A549 (cell line): ENCODE measurements around the gene NSUN7. TPM values are rescaled to one million over a fixed set of nuclear protein-coding genes. Genes with fewer than 3 reads are reported as not detected.

ENCODE experiments used
- ATAC-seq, 2 experiments: fragments of 200-7000 bp in 1 of 2; fragments of >200 bp in 1 of 2; cut with Nextera tagmentation in 1 of 2; cut with Tn5 transposase in 1 of 2; 3 replicates each; pipeline versions ENCODE4 v1.8.0 to v1.9.1; 2018 to 2020; ENCODE audit warnings: mild to moderate bottlenecking in 1 of 2, moderate library complexity in 1 of 2
- CTCF ChIA-PET: fragments of 300-600 bp; sonication (Branson Sonifier 250); formaldehyde crosslinking; extraction: SDS; loops from one replicate; lab custom pipeline; 2021; ENCODE audit warnings: antibody characterized with exemption, inconsistent platforms; lab: Yijun Ruan, JAX
- POLR2A ChIA-PET: fragments of 350-600 bp; formaldehyde crosslinking; extraction: SDS; loops from one replicate; lab custom pipeline; 2021; ENCODE audit warnings: antibody characterized with exemption, inconsistent platforms; lab: Yijun Ruan, JAX
- DNase-seq, 2 experiments: peaks; one replicate each; pipeline versions ENCODE4 v3.0.0 to v3.0.0-alpha.2; 2011 to 2016; ENCODE audit warnings: low read depth in 1 of 2, low spot score in 1 of 2
- FAIRE-seq: peaks from 2 replicates; lab custom pipeline; 2011; peaks lifted over from hg19 to GRCh38; lab: Jason Lieb, UNC
- H3K27ac ChIP-seq, 2 experiments: fragments of >200 bp; sonication (Bioruptor Twin); formaldehyde crosslinking; 3 replicates each; pipeline ENCODE4 v1.5.1; 2016 to 2017
- H3K4me1 ChIP-seq: fragments of >200 bp; sonication (Bioruptor Twin); formaldehyde crosslinking; 3 replicates; pipeline ENCODE4 v1.6.1; 2016
- H3K4me2 ChIP-seq: fragments of >200 bp; sonication (Bioruptor Twin); formaldehyde crosslinking; 3 replicates; pipeline ENCODE4 v1.6.1; 2016
- H3K4me3 ChIP-seq: fragments of >200 bp; sonication (Bioruptor Twin); formaldehyde crosslinking; 3 replicates; pipeline ENCODE4 v1.5.1; 2016
- H3K9me3 ChIP-seq: fragments of >200 bp; sonication (Bioruptor Twin); formaldehyde crosslinking; 3 replicates; pipeline ENCODE4 v1.6.1; 2016
- ATOH8 ChIP-seq: fragments of 250-450 bp; sonication (Bioruptor Pico); IDR thresholded peaks from 2 replicates; pipeline ENCODE4 v1.5.0; 2020; ENCODE audit warnings: low read depth, mild to moderate bottlenecking, moderate library complexity
- CBX8 ChIP-seq: fragments of 200-600 bp; sonication (generic); IDR thresholded peaks from 2 replicates; pipeline ENCODE4 v1.6.1; 2016
- CEBPB ChIP-seq, 2 experiments: fragments of >200 bp in 1 of 2; sonication (Bioruptor Twin) in 1 of 2; formaldehyde crosslinking in 1 of 2; IDR thresholded peaks; 2 replicates each; pipeline ENCODE4 v1.6.1; 2012 to 2016
- CHD4 ChIP-seq: fragments of 200-600 bp; sonication (generic); IDR thresholded peaks from 2 replicates; pipeline ENCODE4 v1.6.1; 2016; ENCODE audit warnings: antibody characterized with exemption, mild to moderate bottlenecking, borderline replicate concordance
- EHF ChIP-seq: fragments of 250-450 bp; sonication (Bioruptor Pico); IDR thresholded peaks from 2 replicates; pipeline ENCODE4 v1.5.0; 2020; ENCODE audit warnings: mild to moderate bottlenecking
- FOSB ChIP-seq: fragments of 250-450 bp; sonication (Bioruptor Pico); IDR thresholded peaks from 2 replicates; pipeline ENCODE4 v1.5.0; 2020; ENCODE audit warnings: mild to moderate bottlenecking, moderate library complexity
- FOSL2 ChIP-seq, 2 experiments: fragments of 450-650 bp in 1 of 2; fragments of >200 bp in 1 of 2; sonication (Bioruptor Twin) in 1 of 2; formaldehyde crosslinking; IDR thresholded peaks; 2 replicates each; pipeline versions ENCODE4 v1.5.0 to v1.6.1; 2016 to 2020; ENCODE audit warnings: mild to moderate bottlenecking in 1 of 2, moderate library complexity in 1 of 2
- HES2 ChIP-seq: fragments of >200 bp; sonication (Bioruptor Twin); formaldehyde crosslinking; IDR thresholded peaks from 2 replicates; pipeline ENCODE4 v1.6.1; 2016
- HEYL ChIP-seq: fragments of 250-450 bp; sonication (Bioruptor Pico); IDR thresholded peaks from 2 replicates; pipeline ENCODE4 v1.8.0; 2021; ENCODE audit warnings: mild to moderate bottlenecking, moderate library complexity
- HMGXB4 ChIP-seq: fragments of 250-450 bp; sonication (Bioruptor Pico); IDR thresholded peaks from 2 replicates; pipeline ENCODE4 v1.5.0; 2021; ENCODE audit warnings: mild to moderate bottlenecking, moderate library complexity, borderline replicate concordance
- HOXA7 ChIP-seq: fragments of 250-450 bp; sonication (Bioruptor Pico); IDR thresholded peaks from 2 replicates; pipeline ENCODE4 v1.5.0; 2020; ENCODE audit warnings: mild to moderate bottlenecking, moderate library complexity
- HOXB13 ChIP-seq: fragments of 250-450 bp; sonication (Bioruptor Pico); IDR thresholded peaks from 2 replicates; pipeline ENCODE4 v1.5.0; 2020; ENCODE audit warnings: low read depth, mild to moderate bottlenecking, moderate library complexity
- KDM1A ChIP-seq: fragments of 200-600 bp; sonication (generic); IDR thresholded peaks from 2 replicates; pipeline ENCODE4 v1.6.1; 2016; ENCODE audit warnings: low read depth, mild to moderate bottlenecking
- KDM5A ChIP-seq: fragments of 200-600 bp; sonication (generic); IDR thresholded peaks from 2 replicates; pipeline ENCODE4 v1.6.1; 2016; ENCODE audit warnings: antibody characterized with exemption, mild to moderate bottlenecking
- MAFK ChIP-seq: fragments of 450-650 bp; IDR thresholded peaks from 2 replicates; pipeline ENCODE4 v1.6.1; 2014; ENCODE audit not compliant: partially characterized antibody
- MAX ChIP-seq: IDR thresholded peaks from 2 replicates; pipeline ENCODE4 v1.6.1; 2012
- MAZ ChIP-seq: fragments of 150-350 bp; IDR thresholded peaks from 2 replicates; pipeline ENCODE4 v1.6.1; 2014; ENCODE audit warnings: antibody characterized with exemption, low read depth, low read length, borderline replicate concordance
- NFE2L2 ChIP-seq: fragments of 150-350 bp; conservative IDR thresholded peaks from 2 replicates; pipeline ENCODE4 v1.6.1; 2014; ENCODE audit warnings: low read length
- NPAS2 ChIP-seq: fragments of 250-450 bp; sonication (Bioruptor Pico); IDR thresholded peaks from 2 replicates; pipeline ENCODE4 v1.8.0; 2022; ENCODE audit warnings: mild to moderate bottlenecking, moderate library complexity, borderline replicate concordance
- POLR2AphosphoS2 ChIP-seq: conservative IDR thresholded peaks from 2 replicates; pipeline ENCODE4 v1.6.1; 2012; ENCODE audit warnings: low read length, improper control_type of control experiment, inconsistent platforms
- RFX5 ChIP-seq: fragments of 450-650 bp; IDR thresholded peaks from 2 replicates; pipeline ENCODE4 v1.7.1; 2014; ENCODE audit warnings: antibody characterized with exemption, mild to moderate bottlenecking, moderate library complexity
- SREBF2 ChIP-seq: fragments of 450-650 bp; IDR thresholded peaks from 2 replicates; pipeline ENCODE4 v1.6.1; 2014; ENCODE audit warnings: mild to moderate bottlenecking, moderate library complexity
- USF2 ChIP-seq: fragments of 450-650 bp; IDR thresholded peaks from 2 replicates; pipeline ENCODE4 v1.6.1; 2014; ENCODE audit warnings: antibody characterized with exemption
- ZC3H11A ChIP-seq: fragments of 450-650 bp; IDR thresholded peaks from 2 replicates; pipeline ENCODE4 v1.6.1; 2014; ENCODE audit warnings: antibody characterized with exemption, mild to moderate bottlenecking
- ZNF302 ChIP-seq: fragments of 250-450 bp; sonication (Bioruptor Pico); IDR thresholded peaks from 2 replicates; pipeline ENCODE4 v1.9.0; 2021; ENCODE audit warnings: inconsistent platforms, mild to moderate bottlenecking, moderate library complexity
- ZSCAN20 ChIP-seq: fragments of 250-450 bp; sonication (Bioruptor Pico); IDR thresholded peaks from 2 replicates; pipeline ENCODE4 v1.8.0; 2022; ENCODE audit warnings: mild to moderate bottlenecking, moderate library complexity
- WGBS: methylation state at CpG from one replicate; pipeline ENCODE4 v1.1.6; 2017; ENCODE audit errors: missing lambda C conversion rate; 5-methylcytosine and 5-hydroxymethylcytosine counted together
- polyA plus RNA-seq, 4 experiments: library from polyadenylated mRNA; depleted of rRNA in 3 of 4; stranded (reverse); fragments of >200 nt; fragmentation: RNase III in 1 of 4; extraction: RNeasy Plus Mini Kit Qiagen cat#74134 plus additional on column Dnase treatment in 1 of 4; gene quantifications; 2 replicates in 3 of 4; 3 replicates in 1 of 4; pipeline ENCODE4 v1.2.3, GENCODE V29; 2011 to 2017

Gene NSUN7
- polyA plus RNA-seq, 2 of the 4 experiments (the other 2 are of a cell fraction): 0.65 to 1.4 TPM

GRCh38 chr4:40785727-40786126 lies 36.0 kb downstream of the NSUN7 start:
- no peak for TF ChIP-seq HOXB13 (CRISPR knock-in tag)
- TF ChIP-seq KDM5A: no peak
- no peak for TF ChIP-seq NPAS2
- TF ChIP-seq HES2: no peak
- no peak for TF ChIP-seq MAX
- TF ChIP-seq POLR2AphosphoS2: no peak
- TF ChIP-seq CEBPB (IDR thresholded peaks at IDR 0.05): no peak
- no peak for TF ChIP-seq HOXA7 (CRISPR knock-in tag)
- no peak for TF ChIP-seq RFX5
- no peak for TF ChIP-seq FOSB (CRISPR knock-in tag)
- TF ChIP-seq FOSL2 (IDR thresholded peaks at IDR 0.05): no peak
- no peak for TF ChIP-seq FOSL2 (CRISPR knock-in tag; IDR thresholded peaks at IDR 0.05)
- no peak for TF ChIP-seq NFE2L2
- ChIA-PET CTCF (no interaction called here), POLR2A (no interaction called here)
- no peak overlapping the region for H3K27ac ChIP-seq
- no peak overlapping the region for H3K4me3 ChIP-seq
- WGBS: 95% methylated on average over 12 of the region's 12 CpGs
- FAIRE-seq: no peak
- H3K4me1 ChIP-seq: no peaks in the 10 kb centered on the region
- DNase-seq: no peak
- H3K9me3 ChIP-seq: no peaks in the 10 kb centered on the region
- no peak for ATAC-seq
- H3K4me2 ChIP-seq: no peak overlapping the region

- no peak overlapping the region for H3K4me2 ChIP-seq
- 84% methylated on average over 2 of the region's 2 CpGs for WGBS
- ATAC-seq (no peak), FAIRE-seq (no peak), DNase-seq (no peak)
- POLR2A ChIA-PET: no interaction called here
- no peak overlapping the region for H3K27ac ChIP-seq
- no peak overlapping the region for H3K4me3 ChIP-seq
- TF ChIP-seq ZC3H11A (no peak), ATOH8 (CRISPR knock-in tag) (no peak), HMGXB4 (CRISPR knock-in tag) (no peak), KDM1A (no peak), CBX8 (no peak), HOXA7 (CRISPR knock-in tag) (no peak), ZSCAN20 (CRISPR knock-in tag) (no peak), ZNF302 (CRISPR knock-in tag) (no peak), MAZ (no peak), EHF (CRISPR knock-in tag) (no peak), MAFK (no peak), HEYL (CRISPR knock-in tag) (no peak), RFX5 (no peak), USF2 (no peak), MAX (no peak), CHD4 (no peak), POLR2AphosphoS2 (no peak), FOSB (CRISPR knock-in tag) (no peak), SREBF2 (no peak)
- no peaks in the 10 kb centered on the region for H3K9me3 ChIP-seq
- H3K4me1 ChIP-seq: no peaks in the 10 kb centered on the region
- CTCF ChIA-PET: no interaction called here
Observed at GRCh38 chr4:40788331-40788730, 38.6 kb downstream of the NSUN7 start.
